Glutamatergic neuron (in vitro differentiated cells): Measurements from ENCODE around the gene SLCO2A1. TPM values are rescaled to one million over a fixed set of nuclear protein-coding genes. Genes with fewer than 3 reads are reported as not detected.

ENCODE experiments used
- DNase-seq: peaks from one replicate; pipeline ENCODE4 v3.0.0; 2022
- H3K27ac Mint-ChIP-seq: one replicate; pipeline ENCODE4 v1.8.0; 2020; ENCODE audit warnings: mild to moderate bottlenecking, mixed read lengths, inconsistent platforms; ENCODE audit not compliant: unreplicated experiment
- H3K27me3 Mint-ChIP-seq: one replicate; pipeline ENCODE4 v1.8.0; 2020; ENCODE audit warnings: mild to moderate bottlenecking, moderate library complexity, mixed read lengths, inconsistent platforms; ENCODE audit not compliant: unreplicated experiment
- H3K36me3 Mint-ChIP-seq: one replicate; pipeline ENCODE4 v1.8.0; 2020; ENCODE audit warnings: mild to moderate bottlenecking, mixed read lengths, inconsistent platforms; ENCODE audit not compliant: unreplicated experiment
- H3K4me1 Mint-ChIP-seq: one replicate; pipeline ENCODE4 v1.8.0; 2020; ENCODE audit warnings: mild to moderate bottlenecking, low read depth, mixed read lengths, inconsistent platforms; ENCODE audit not compliant: unreplicated experiment
- H3K4me3 Mint-ChIP-seq: one replicate; pipeline ENCODE4 v1.8.0; 2020; ENCODE audit warnings: mild to moderate bottlenecking, mixed read lengths, inconsistent platforms; ENCODE audit not compliant: unreplicated experiment
- H3K9me3 Mint-ChIP-seq: one replicate; pipeline ENCODE4 v1.8.0; 2020; ENCODE audit warnings: mild to moderate bottlenecking, moderate library complexity, mixed read lengths, inconsistent platforms; ENCODE audit not compliant: unreplicated experiment
- CTCF ChIP-seq: fragments of 200-600 bp; sonication (generic); IDR thresholded peaks from one replicate; pipeline ENCODE4 v1.5.0; 2021; ENCODE audit not compliant: partially characterized antibody, unreplicated experiment
- total RNA-seq: library from RNA; stranded (reverse); fragmentation: NEBNext Ultra II Directional; extraction: Animal tissue kit (Norgen Biotek cat#: 25700); gene quantifications from one replicate; pipeline ENCODE4 v1.2.1, GENCODE V29; 2021; ENCODE audit not compliant: unreplicated experiment

The SLCO2A1 gene
- total RNA-seq, 1 donor from 2014 or later, result not detected

GRCh38 chr3:134075846-134076245 lies 46.1 kb upstream of the SLCO2A1 start:
- no peak for DNase-seq
- H3K4me3 Mint-ChIP-seq, result no peak overlapping the region
- no peak for TF ChIP-seq CTCF
- peaks cover 7% of the 10 kb centered on the region for H3K27me3 Mint-ChIP-seq
- H3K27ac Mint-ChIP-seq, result no peak overlapping the region
- H3K36me3 Mint-ChIP-seq, result peaks cover 2% of the 10 kb centered on the region
- H3K9me3 Mint-ChIP-seq, result peaks cover 8% of the 10 kb centered on the region
- H3K4me1 Mint-ChIP-seq, result no peaks in the 10 kb centered on the region

- H3K4me3 Mint-ChIP-seq, result no peak overlapping the region
- H3K27me3 Mint-ChIP-seq, result peaks cover 7% of the 10 kb centered on the region
- no peaks in the 10 kb centered on the region for H3K4me1 Mint-ChIP-seq
- H3K27ac Mint-ChIP-seq, result no peak overlapping the region
- no peak for TF ChIP-seq CTCF
- DNase-seq, result no peak
- no peaks in the 10 kb centered on the region for H3K36me3 Mint-ChIP-seq
- peaks cover 7% of the 10 kb centered on the region for H3K9me3 Mint-ChIP-seq
Measured at GRCh38 chr3:134075568-134075825, 45.8 kb upstream of the SLCO2A1 start.

GRCh38 chr3:134074790-134075567 lies 45.3 kb upstream of the SLCO2A1 start:
- no peak for TF ChIP-seq CTCF
- H3K36me3 Mint-ChIP-seq, result no peaks in the 10 kb centered on the region
- peaks cover 7% of the 10 kb centered on the region for H3K27me3 Mint-ChIP-seq
- H3K9me3 Mint-ChIP-seq, result peaks cover 6% of the 10 kb centered on the region
- no peak overlapping the region for H3K27ac Mint-ChIP-seq
- no peaks in the 10 kb centered on the region for H3K4me1 Mint-ChIP-seq
- H3K4me3 Mint-ChIP-seq, result no peak overlapping the region
- no peak for DNase-seq

- Mint-ChIP-seq H3K27ac (no peak overlapping the region), H3K9me3 (peaks cover 5% of the 10 kb centered on the region), H3K4me1 (no peaks in the 10 kb centered on the region), H3K4me3 (no peak overlapping the region), H3K27me3 (peaks cover 7% of the 10 kb centered on the region), H3K36me3 (peaks cover 4% of the 10 kb centered on the region)
- TF ChIP-seq CTCF, result no peak
- no peak for DNase-seq
Measured at GRCh38 chr3:134074001-134074789, 44.5 kb upstream of the SLCO2A1 start.

GRCh38 chr3:134073583-134073945 lies 43.8 kb upstream of the SLCO2A1 start:
- H3K9me3 Mint-ChIP-seq, result peaks cover 5% of the 10 kb centered on the region
- no peak for TF ChIP-seq CTCF
- no peak for DNase-seq
- no peaks in the 10 kb centered on the region for H3K4me1 Mint-ChIP-seq
- no peak overlapping the region for H3K27ac Mint-ChIP-seq
- H3K36me3 Mint-ChIP-seq, result peaks cover 4% of the 10 kb centered on the region
- peaks cover 7% of the 10 kb centered on the region for H3K27me3 Mint-ChIP-seq
- H3K4me3 Mint-ChIP-seq, result no peak overlapping the region
